Mesothelial cell of epicardium (in vitro differentiated cells): ENCODE data around the gene KAZN. TPM values are rescaled to one million over a fixed set of nuclear protein-coding genes. Genes with fewer than 3 reads are reported as not detected.

ENCODE experiments used
- DNase-seq, 2 experiments: peaks; one replicate each; pipeline ENCODE4 v3.0.0; 2021; ENCODE audit warnings: low spot score in 2 of 2; ENCODE audit not compliant: unreplicated experiment in 2 of 2
- H3K27ac Mint-ChIP-seq: 2 replicates; pipeline ENCODE4 v1.8.0; 2021; ENCODE audit warnings: mixed read lengths
- H3K27me3 Mint-ChIP-seq: 2 replicates; pipeline ENCODE4 v1.8.0; 2021; ENCODE audit warnings: low read depth, mixed read lengths
- H3K36me3 Mint-ChIP-seq: 2 replicates; pipeline ENCODE4 v1.8.0; 2021; ENCODE audit warnings: mixed read lengths
- H3K4me1 Mint-ChIP-seq: 2 replicates; pipeline ENCODE4 v1.8.0; 2021; ENCODE audit warnings: mixed read lengths
- H3K4me3 Mint-ChIP-seq: 2 replicates; pipeline ENCODE4 v1.8.0; 2021; ENCODE audit warnings: mild to moderate bottlenecking, moderate library complexity, mixed read lengths
- H3K9me3 Mint-ChIP-seq: 2 replicates; pipeline ENCODE4 v1.8.0; 2021; ENCODE audit warnings: mixed read lengths
- CTCF ChIP-seq: fragments of 200-600 bp; sonication (generic); IDR thresholded peaks from one replicate; pipeline ENCODE4 v1.5.0; 2021; ENCODE audit warnings: antibody characterized with exemption; ENCODE audit not compliant: unreplicated experiment
- total RNA-seq: library from RNA; stranded (reverse); gene quantifications from 3 replicates; pipeline ENCODE4 v1.2.1, GENCODE V29; 2021

KAZN gene
- total RNA-seq, 1 donor from 2014 or later: 38.4 TPM

DNA sequence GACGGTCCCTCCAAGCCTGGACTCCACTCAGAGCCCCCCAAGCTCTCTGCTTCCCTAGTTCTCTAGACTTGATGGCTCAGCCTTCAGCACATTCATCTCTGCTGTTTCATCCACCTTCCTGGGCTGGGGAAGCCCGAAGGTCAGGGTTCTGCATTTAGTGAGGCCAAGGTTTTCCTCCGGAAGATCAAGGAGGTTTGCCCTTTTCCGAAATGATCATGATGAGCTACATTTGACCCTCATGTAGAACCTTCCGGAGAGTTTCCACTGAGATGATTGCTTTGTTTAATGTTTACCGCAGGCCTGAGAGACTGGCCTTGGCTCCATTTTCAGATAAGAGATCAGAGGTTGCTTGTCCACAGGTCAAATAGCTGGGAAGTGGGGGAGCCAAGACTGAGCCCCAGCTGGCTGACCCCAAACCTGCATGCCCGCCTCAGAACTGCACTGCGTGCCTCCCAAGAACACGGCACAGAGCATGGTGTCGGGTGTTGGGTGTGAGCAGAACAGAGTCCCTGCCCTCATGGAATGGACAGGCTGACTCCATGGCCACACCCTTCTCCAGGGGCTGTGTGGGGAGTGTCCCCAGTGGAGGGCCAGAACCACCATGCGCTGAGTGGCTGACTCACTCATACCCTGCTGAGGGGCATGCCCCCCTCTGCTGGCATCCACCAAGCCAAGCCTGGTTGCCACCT, 354.3 kb downstream of the KAZN start:
- H3K27ac Mint-ChIP-seq: no peak overlapping the region
- H3K4me1 Mint-ChIP-seq: peaks cover 15% of the 10 kb centered on the region
- TF ChIP-seq CTCF: no peak
- H3K36me3 Mint-ChIP-seq: peaks cover 15% of the 10 kb centered on the region
- H3K9me3 Mint-ChIP-seq: no peaks in the 10 kb centered on the region
- no peak for DNase-seq
- H3K27me3 Mint-ChIP-seq: no peaks in the 10 kb centered on the region
- no peak overlapping the region for H3K4me3 Mint-ChIP-seq

- no peak for DNase-seq
- H3K4me1 Mint-ChIP-seq: peaks cover 15% of the 10 kb centered on the region
- H3K27me3 Mint-ChIP-seq: no peaks in the 10 kb centered on the region
- H3K36me3 Mint-ChIP-seq: peaks cover 15% of the 10 kb centered on the region
- no peak for TF ChIP-seq CTCF
- H3K27ac Mint-ChIP-seq: no peak overlapping the region
- no peaks in the 10 kb centered on the region for H3K9me3 Mint-ChIP-seq
- H3K4me3 Mint-ChIP-seq: no peak overlapping the region
Observed at GRCh38 chr1:14954210-14954609, 355.7 kb downstream of the KAZN start.

GRCh38 chr1:14954930-14955329, 356.4 kb downstream of the KAZN start:
- Mint-ChIP-seq H3K4me1 (peaks cover 11% of the 10 kb centered on the region), H3K9me3 (no peaks in the 10 kb centered on the region), H3K4me3 (no peak overlapping the region), H3K36me3 (peaks cover 15% of the 10 kb centered on the region), H3K27ac (no peak overlapping the region), H3K27me3 (no peaks in the 10 kb centered on the region)
- DNase-seq: no peak
- TF ChIP-seq CTCF: no peak

- Mint-ChIP-seq H3K27me3 (no peaks in the 10 kb centered on the region), H3K4me1 (peaks cover 10% of the 10 kb centered on the region), H3K36me3 (peaks cover 20% of the 10 kb centered on the region), H3K27ac (no peak overlapping the region), H3K9me3 (no peaks in the 10 kb centered on the region), H3K4me3 (no peak overlapping the region)
- no peak for TF ChIP-seq CTCF
- DNase-seq: no peak
Observed at GRCh38 chr1:14955402-14955801, 356.9 kb downstream of the KAZN start.

- peaks cover 24% of the 10 kb centered on the region for H3K36me3 Mint-ChIP-seq
- H3K27ac Mint-ChIP-seq: no peak overlapping the region
- H3K4me1 Mint-ChIP-seq: peaks cover 10% of the 10 kb centered on the region
Observed at GRCh38 chr1:14955976-14956375, 357.5 kb downstream of the KAZN start.

More at GRCh38 chr1:14955976-14956375, 357.5 kb downstream of the KAZN start:
- TF ChIP-seq CTCF: no peak
- DNase-seq: no peak
- Mint-ChIP-seq H3K27me3 (no peaks in the 10 kb centered on the region), H3K4me3 (no peak overlapping the region), H3K9me3 (no peaks in the 10 kb centered on the region)
